HG03520 (cell line): Measurements from ENCODE around the gene EXOC3.
"Not testable (repeated sequence)": the region's sequence is repeated elsewhere in the genome, so short reads cannot be mapped to it uniquely, and the experiment has no call there.

ENCODE experiments used
- ATAC-seq: cut with Tn5 transposase; IDR thresholded peaks from one replicate; pipeline ENCODE4 v1.9.1; 2021; ENCODE audit warnings: mild to moderate bottlenecking, moderate library complexity; ENCODE audit not compliant: unreplicated experiment

Gene EXOC3

GRCh38 chr5:472076-472655 is 29.2 kb downstream of the EXOC3 start:
- peak; percentile 11 for ATAC-seq

- ATAC-seq = peak; percentile 68
These were observed 29.9 kb downstream of the EXOC3 start for GRCh38 chr5:472656-473550.

DNA sequence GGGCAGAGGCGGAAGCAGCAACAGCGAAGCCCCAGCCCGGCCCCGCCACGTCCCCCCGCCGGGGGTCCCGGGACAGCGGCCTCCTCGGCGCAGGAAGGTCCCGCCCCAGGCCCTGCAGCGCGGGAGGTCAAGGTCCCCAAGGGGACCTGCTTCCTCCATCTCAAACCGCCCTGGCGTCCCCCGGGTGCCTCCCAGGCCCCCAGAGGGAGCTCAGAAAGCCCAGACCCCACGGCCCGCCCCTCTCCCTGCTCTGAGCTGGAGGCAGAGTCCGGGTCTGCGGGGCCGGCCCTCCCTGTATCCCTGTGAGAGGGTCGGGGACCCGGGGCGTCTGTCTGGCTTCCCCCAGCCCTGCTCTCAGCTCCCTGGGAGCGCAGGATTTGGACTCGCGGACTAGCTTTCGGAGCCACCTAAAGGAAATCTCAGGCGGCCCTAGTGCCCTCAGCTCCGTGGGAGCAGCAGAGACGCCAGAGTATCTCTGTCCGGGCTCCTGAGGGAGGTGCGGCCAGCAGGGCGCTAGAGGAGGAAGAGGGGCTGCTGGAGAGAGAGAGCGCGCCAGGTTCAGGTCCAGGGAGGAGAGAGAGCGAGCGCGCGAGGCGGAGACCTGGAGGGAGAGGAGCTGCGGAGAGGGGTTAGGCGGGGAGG is 30.7 kb downstream of the EXOC3 start:
- peak; percentile 25 for ATAC-seq

DNA sequence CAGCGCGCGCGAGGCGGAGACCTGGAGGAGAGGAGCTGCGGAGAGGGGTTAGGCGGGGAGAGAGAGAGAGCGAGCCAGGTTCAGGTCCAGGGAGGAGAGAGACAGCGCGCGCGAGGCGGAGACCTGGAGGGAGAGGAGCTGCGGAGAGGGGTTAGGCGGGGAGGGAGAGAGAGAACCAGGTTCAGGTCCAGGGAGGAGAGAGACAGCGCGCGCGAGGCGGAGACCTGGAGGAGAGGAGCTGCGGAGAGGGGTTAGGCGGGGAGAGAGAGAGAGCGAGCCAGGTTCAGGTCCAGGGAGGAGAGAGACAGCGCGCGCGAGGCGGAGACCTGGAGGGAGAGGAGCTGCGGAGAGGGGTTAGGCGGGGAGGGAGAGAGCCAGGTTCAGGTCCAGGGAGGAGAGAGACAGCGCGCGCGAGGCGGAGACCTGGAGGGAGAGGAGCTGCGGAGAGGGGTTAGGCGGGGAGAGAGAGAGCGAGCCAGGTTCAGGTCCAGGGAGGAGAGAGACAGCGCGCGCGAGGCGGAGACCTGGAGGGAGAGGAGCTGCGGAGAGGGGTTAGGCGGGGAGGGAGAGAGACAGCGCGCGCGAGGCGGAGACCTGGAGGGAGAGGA is 31.4 kb downstream of the EXOC3 start:
- ATAC-seq = not testable (repeated sequence)

- ATAC-seq = no peak
These were observed 32.1 kb downstream of the EXOC3 start for GRCh38 chr5:474840-475661.

DNA sequence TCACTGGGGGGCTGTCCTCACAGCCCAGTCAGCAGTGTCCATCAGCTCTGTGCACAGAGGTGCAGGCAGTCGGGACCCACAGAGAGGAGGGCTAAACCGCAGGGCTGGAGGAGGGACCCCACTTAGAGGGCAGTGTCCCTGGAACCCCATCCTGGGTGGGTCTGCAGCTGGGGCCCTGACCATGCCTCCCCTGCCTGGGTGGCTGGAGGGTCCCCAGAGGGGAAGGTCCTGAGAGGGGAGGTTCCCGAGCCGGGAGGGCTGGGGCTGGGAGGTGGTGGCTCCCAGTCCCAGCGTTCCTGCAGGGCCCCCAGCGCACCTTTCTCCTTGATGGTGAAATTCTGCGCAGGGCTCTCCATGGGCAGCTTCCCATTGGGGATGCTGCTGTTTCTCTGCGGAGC is 32.7 kb downstream of the EXOC3 start:
- no peak for ATAC-seq

DNA sequence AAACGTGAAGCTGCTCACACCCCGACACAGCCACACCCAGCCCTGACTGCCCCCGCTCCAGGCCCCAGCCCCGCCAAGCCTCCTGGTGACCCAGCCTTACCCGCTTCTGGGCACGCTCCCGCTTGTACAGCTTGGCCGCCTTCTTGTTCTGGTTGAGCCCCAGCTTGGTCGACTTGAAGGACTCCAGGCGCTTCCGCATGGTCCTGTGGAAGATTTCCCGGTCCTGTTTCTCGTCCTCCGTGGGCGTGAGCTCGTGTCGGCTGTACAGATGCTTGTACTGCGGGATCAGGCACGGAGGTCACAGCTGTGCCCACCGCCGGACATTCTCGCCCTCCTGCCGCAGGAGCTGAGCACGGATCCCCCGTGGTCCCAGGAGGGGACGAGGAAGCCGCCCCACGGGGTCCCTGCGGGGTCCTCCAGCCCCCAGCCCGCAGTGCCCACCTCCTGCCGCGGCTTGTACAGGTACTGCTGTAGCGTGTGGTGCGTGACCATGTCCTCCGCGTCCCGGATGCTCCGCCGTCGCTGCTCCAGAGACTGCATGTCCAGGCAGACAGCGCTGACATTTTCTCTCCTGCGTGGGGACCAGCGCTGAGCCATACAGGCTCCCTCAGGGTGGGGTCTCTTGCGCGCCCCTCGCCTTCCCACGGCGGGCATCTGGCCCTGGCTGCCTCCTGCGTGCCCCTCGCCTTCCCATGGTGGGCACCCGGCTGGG is 33.3 kb downstream of the EXOC3 start:
- ATAC-seq = no peak

DNA sequence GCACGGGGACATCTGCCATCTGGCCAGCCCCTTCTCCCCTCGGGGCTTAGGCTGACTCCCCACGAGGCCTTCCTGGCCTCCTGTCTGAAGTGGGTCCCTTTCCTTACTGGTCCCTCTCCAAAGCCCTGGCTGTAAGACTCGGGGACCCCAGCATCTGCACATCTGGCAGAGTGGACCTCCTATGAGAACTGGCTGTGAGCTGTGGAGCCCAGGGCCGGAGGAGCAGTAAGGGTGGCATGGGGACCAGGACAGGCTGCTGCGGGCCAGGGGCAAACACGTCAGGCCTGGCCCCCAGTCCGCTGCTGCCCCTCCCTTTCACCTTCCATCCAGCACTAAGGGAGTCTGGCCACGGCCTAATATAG is 33.8 kb downstream of the EXOC3 start:
- no peak for ATAC-seq

DNA sequence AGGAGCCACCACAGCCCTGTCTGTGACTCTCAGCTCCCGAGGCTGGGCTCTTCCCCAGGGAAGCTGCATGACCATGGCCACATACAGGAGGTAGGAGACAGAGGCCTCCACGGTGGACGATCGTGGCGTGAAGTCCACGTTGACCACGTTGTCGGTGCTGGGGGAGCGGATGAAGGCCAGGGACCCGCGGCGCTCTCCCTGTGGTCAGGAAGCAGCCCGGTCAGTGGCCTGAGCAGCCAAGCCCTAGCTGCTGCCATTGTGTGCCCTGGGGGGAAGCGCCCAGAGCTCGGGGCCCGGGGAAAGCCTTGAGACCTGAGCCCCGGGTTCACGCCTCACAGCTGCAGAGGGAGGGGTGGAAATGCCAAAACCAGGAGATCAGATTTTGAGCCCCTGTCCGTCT is 34.3 kb downstream of the EXOC3 start:
- no peak for ATAC-seq

- ATAC-seq = no peak
These were observed 34.9 kb downstream of the EXOC3 start for GRCh38 chr5:477871-478270.

GRCh38 chr5:478369-478981 is 35.5 kb downstream of the EXOC3 start:
- ATAC-seq = no peak

DNA sequence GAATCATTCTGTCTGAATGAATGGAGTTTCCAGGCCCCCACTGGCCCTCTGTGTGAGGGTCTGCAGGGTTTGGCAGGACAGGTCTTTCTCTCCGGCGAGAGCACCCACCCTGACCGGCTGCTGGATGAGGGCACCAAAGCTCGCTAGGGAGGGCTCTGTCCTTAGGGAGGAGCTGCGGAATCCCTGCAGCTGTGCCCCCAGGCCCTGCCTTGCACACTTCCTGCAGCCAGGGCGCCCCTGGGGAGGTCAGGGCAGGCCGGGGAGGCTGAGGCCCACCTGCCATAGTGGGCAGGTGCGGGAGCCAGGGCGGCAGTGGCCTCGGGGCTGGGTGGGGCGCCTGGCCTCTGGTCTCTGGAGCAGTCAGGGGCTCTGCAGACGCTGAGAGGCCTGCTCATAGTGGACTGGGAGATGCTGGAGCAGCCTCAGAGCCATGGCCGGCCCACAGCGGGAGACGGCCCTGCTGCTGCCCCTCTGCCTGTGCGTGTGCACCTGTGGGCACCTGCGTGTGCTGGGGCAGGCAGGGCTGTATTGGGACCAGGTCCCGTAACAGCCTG is 36.1 kb downstream of the EXOC3 start:
- ATAC-seq = no peak

DNA sequence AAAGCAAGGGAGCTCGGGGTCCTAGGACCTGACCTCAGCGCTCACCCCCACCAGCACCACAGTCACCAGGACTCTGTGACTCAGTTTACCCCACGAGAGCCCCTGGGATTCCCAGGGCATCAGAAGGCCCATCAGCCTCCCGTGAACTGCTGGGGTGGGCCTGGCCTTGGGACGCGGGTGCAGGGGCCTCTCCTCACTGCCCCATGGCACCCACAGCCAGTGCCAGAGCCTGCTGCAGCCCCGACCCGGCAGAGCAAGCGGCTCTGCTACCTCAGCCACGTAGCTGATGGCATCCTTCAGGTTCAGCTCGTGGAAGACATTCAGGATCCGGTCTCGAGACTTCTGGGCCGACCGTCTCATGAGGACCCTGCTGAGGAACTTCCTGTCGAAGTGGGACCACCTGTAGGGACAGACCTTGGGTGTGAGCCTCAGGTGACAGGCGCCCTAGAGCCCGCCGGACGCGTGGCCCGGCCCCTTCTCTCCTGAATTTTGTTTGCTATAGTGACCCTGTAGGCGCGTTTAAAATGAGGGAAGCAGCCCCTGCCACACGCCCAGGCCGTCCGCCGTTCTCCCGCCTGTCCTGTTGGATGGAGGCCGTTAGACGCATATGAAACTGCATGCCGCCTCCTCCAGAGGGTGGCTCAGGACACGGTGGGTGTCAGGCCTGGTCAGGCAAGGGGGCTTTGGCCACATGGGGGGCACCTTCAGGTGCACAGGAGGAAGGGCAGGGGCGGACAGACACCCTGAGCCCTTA is 36.8 kb downstream of the EXOC3 start:
- ATAC-seq = no peak

DNA sequence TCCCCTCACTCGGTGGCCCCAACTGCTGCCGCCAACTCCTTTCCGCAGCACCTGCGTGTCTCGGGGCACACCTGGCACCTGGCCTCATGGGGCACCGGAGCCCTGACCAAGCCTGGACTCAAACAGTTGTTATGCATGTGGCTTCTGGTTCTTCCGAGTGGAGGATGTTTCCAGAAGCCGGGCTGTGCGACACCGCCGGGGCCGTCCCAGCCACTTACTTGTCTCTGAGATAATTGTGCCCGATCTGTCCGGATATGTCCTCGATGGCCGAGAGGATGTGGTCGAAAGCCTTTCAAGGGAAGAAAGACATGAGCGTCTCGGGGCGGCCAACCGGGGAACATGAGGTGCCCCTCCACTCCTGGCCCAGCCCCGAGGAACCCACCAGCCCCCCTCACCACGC is 38.4 kb downstream of the EXOC3 start:
- ATAC-seq = no peak

GRCh38 chr5:482021-482420 is 39.0 kb downstream of the EXOC3 start:
- no peak for ATAC-seq

DNA sequence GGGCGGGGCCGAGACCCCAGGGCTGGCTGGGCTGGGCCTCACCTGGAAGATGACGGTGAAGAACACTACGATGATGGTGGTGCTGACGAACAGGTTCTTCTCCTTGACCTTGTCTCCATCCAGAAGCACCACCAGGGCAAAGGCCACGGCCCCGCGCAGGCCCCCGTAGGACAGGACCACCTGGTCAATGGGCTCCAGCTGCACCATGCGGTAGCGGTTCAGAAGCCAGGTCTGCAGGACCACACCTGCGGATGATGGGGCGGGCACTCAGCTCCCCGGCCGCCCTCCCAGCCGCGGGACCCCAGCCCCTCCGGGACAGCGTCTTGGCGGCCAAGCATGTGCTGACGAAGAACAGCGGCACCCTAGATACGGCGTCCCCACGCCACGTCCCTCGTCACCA is 39.5 kb downstream of the EXOC3 start:
- no peak for ATAC-seq

DNA sequence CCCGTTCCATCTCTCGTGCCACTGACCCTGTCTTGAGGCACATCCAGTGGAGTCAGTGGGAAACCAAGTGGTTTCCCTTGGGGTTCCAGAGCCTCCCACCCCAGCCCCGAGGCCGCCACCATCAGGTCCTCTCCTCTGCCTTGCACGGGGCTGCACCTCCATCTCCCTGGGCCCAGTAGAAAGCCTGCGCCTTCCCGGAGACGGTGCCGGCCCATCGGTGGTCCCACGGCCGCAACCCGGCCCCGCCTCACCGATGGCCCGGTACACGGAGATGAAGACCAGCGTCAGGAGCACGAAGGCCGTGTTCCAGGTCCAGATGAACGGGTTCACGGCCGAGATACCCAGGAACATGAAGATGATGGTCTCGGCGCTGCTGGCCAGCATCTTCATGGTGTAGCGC is 40.0 kb downstream of the EXOC3 start:
- no peak for ATAC-seq

DNA sequence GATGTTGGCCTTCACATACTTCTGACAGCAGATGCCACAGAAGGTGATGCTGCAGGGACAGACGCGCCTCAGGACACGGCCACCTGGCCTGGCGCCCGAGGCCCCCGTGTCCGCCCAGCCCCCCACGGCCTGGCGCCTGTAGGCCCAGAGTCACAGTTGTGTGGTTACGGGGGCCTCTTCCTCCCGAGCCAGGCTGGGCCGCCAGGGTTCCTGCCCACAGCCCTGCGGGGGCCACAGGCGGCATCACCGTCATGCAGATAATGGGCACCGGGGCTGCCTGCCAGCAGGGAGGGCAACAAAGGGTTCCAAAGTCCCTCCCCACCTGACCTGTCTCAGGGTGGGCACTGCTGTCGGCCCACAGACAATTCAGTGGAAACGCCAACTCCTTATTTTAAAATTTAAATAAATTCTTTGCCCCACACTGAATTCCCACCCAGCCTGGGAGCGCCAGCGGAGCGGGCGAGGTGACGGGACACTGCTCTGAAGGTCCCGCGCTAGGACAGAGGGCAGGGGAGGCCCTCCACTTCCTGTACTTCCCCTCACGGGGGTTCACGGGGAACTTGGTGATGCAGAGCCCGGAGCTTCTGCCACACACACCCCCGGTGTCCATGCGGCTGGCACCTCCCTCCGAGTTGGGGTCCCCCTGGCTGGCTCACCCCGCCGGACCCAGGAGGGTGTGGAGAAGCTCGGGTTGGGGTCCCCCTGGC is 40.6 kb downstream of the EXOC3 start:
- ATAC-seq = no peak
